SKM-1 (cell line): ENCODE data around the gene OR52E2.

ENCODE experiments used
- DNase-seq: peaks from one replicate; lab custom pipeline; 2025; ENCODE audit not compliant: unreplicated experiment; lab: John Stamatoyannopoulos, UW

OR52E2 gene

GRCh38 chr11:5013012-5013411 lies 46.4 kb downstream of the OR52E2 start:
- no peak for DNase-seq

GRCh38 chr11:5011254-5011653 lies 48.2 kb downstream of the OR52E2 start:
- no peak for DNase-seq
